Hepatocyte (in vitro differentiated cells): ENCODE results near the gene PGA5.

Source experiments
- CTCF ChIP-seq: fragments of 200-600 bp; sonication (generic); IDR thresholded peaks from 2 replicates; pipeline ENCODE4 v1.5.1; 2016; ENCODE audit warnings: antibody characterized with exemption, mild to moderate bottlenecking; ENCODE audit not compliant: poor library complexity
- EZH2 ChIP-seq: fragments of 200-600 bp; sonication (generic); IDR thresholded peaks from 2 replicates; pipeline ENCODE4 v1.6.1; 2016; ENCODE audit warnings: antibody characterized with exemption, mild to moderate bottlenecking, borderline replicate concordance
- EZH2phosphoT487 ChIP-seq: fragments of 200-600 bp; sonication (generic); IDR thresholded peaks from one replicate; pipeline ENCODE4 v1.6.1; 2018; ENCODE audit warnings: antibody characterized with exemption, mild to moderate bottlenecking, low read depth, moderate library complexity; ENCODE audit not compliant: unreplicated experiment, severe bottlenecking

DNA sequence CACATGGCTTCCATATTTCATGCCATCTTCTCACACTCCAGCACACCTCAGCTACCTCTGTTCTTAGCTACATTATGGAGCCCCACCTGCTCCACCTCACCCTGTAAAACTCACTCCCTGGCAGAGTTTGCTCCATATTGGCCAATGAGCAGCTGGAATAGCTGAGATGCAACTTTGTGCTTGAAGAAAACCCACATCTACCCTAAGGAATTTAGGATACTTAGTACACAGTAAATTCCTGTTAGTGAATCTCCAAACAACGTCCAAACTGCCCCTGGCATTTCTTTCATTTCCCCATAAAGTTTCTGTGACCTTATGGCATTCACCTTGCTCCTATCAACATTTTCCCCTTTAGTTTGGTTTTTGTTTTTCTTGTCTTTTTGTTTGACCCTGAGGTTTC lies 56.4 kb downstream of the PGA5 start:
- TF ChIP-seq CTCF: no peak
- TF ChIP-seq EZH2phosphoT487: no peak
- no peak for TF ChIP-seq EZH2
